H1 (cell line): ENCODE results near the gene CEP192. TPM values are rescaled to one million over a fixed set of nuclear protein-coding genes. Genes with fewer than 3 reads are reported as not detected.
A peak's percentile ranks its signal among the peaks of the same experiment; 100 is the strongest.

Experiments
- CTCF ChIA-PET: fragments of 300-600 bp; sonication (Branson Sonifier 250); formaldehyde crosslinking; loops from one replicate; lab custom pipeline; 2021; ENCODE audit not compliant: partially characterized antibody; lab: Charles Lee
- POLR2A ChIA-PET: fragments of 300-600 bp; sonication (Branson Sonifier 250); formaldehyde crosslinking; loops from one replicate; lab custom pipeline; 2021; ENCODE audit warnings: inconsistent platforms; ENCODE audit not compliant: partially characterized antibody; lab: Charles Lee
- DNase-seq, 2 experiments: peaks; one replicate each; pipeline versions ENCODE4 v3.0.0 to v3.0.0-alpha.2; 2010 to 2022; ENCODE audit warnings: low spot score in 2 of 2, low read depth in 1 of 2, mixed read lengths in 1 of 2
- FAIRE-seq: peaks from 2 replicates; lab custom pipeline; 2011; peaks lifted over from hg19 to GRCh38; lab: Jason Lieb, UNC
- H2AFZ ChIP-seq: 2 replicates; pipeline ENCODE4 v1.8.1; 2012; ENCODE audit warnings: low read length, inconsistent platforms
- H2AK5ac ChIP-seq: 2 replicates; pipeline ENCODE4 v1.6.1; 2013; ENCODE audit warnings: low read depth, low read length
- H2BK120ac ChIP-seq: replicated peaks from 2 replicates; pipeline ENCODE3; 2013; ENCODE audit warnings: low read depth, low read length, inconsistent platforms
- H2BK12ac ChIP-seq: 2 replicates; pipeline ENCODE4 v1.6.1; 2013; ENCODE audit warnings: low read depth, low read length
- H2BK15ac ChIP-seq: 2 replicates; pipeline ENCODE4 v1.6.1; 2013; ENCODE audit warnings: low read length
- H2BK20ac ChIP-seq: 2 replicates; pipeline ENCODE4 v1.6.1; 2013; ENCODE audit warnings: low read length
- H2BK5ac ChIP-seq: 2 replicates; pipeline ENCODE4 v1.6.1; 2013; ENCODE audit warnings: low read depth, low read length
- H3K14ac ChIP-seq: 2 replicates; pipeline ENCODE4 v1.6.1; 2013; ENCODE audit warnings: inconsistent platforms; ENCODE audit not compliant: insufficient read length
- H3K18ac ChIP-seq: 2 replicates; pipeline ENCODE4 v1.6.1; 2013; ENCODE audit warnings: low read length; ENCODE audit errors: extremely low read depth
- H3K23ac ChIP-seq: 2 replicates; pipeline ENCODE4 v1.6.1; 2013; ENCODE audit warnings: inconsistent platforms; ENCODE audit not compliant: insufficient read length
- H3K23me2 ChIP-seq: 2 replicates; pipeline ENCODE4 v1.6.1; 2013; ENCODE audit warnings: low read depth, low read length
- H3K27ac ChIP-seq: 2 replicates; pipeline ENCODE4 v1.6.1; 2011; ENCODE audit warnings: low read depth, low read length, inconsistent platforms
- H3K27me3 ChIP-seq, 4 experiments: replicated peaks in 1 of 4; 1 replicate in 1 of 4; 2 replicates in 3 of 4; pipeline versions ENCODE4 v1.6.1 to v1.8.1; 2011 to 2013; ENCODE audit warnings: low read length in 3 of 4, mild to moderate bottlenecking in 3 of 4, inconsistent platforms in 2 of 4, mixed read lengths in 2 of 4, moderate library complexity in 1 of 4; ENCODE audit not compliant: control insufficient read depth in 3 of 4, insufficient read depth in 3 of 4; ENCODE audit errors: extremely low read depth in 1 of 4
- H3K36me3 ChIP-seq, 4 experiments: 2 replicates each; pipeline versions ENCODE4 v1.6.1 to v1.8.1; 2011 to 2013; ENCODE audit warnings: mild to moderate bottlenecking in 4 of 4, low read length in 3 of 4, moderate library complexity in 2 of 4, control low read depth in 1 of 4, inconsistent platforms in 1 of 4; ENCODE audit not compliant: insufficient read depth in 4 of 4, control insufficient read depth in 2 of 4
- H3K4ac ChIP-seq: replicated peaks from 2 replicates; pipeline ENCODE3; 2013; ENCODE audit warnings: low read length, low read depth, mixed read lengths, inconsistent platforms; ENCODE audit not compliant: insufficient read length
- H3K4me1 ChIP-seq, 4 experiments: replicated peaks in 1 of 4; 1 replicate in 1 of 4; 2 replicates in 3 of 4; pipeline versions ENCODE4 v1.6.1 to v1.8.1; 2011 to 2013; ENCODE audit warnings: low read length in 3 of 4, inconsistent platforms in 2 of 4, mixed read lengths in 1 of 4; ENCODE audit not compliant: insufficient read depth in 4 of 4, control insufficient read depth in 3 of 4
- H3K4me2 ChIP-seq, 2 experiments: 2 replicates each; pipeline versions ENCODE4 v1.6.1 to v1.8.1; 2011 to 2013; ENCODE audit warnings: low read depth in 2 of 2, low read length in 2 of 2, control low read depth in 1 of 2, inconsistent platforms in 1 of 2, mild to moderate bottlenecking in 1 of 2; ENCODE audit not compliant: insufficient read depth in 1 of 2
- H3K4me3 ChIP-seq, 4 experiments: fragments of 200-600, 300-600 bp in 1 of 4; sonication (generic), shearing (Covaris generic), sonication (Bioruptor Twin) in 1 of 4; 2 replicates each; pipeline versions ENCODE4 v1.5.1 to v1.8.1; 2011 to 2016; ENCODE audit warnings: low read length in 4 of 4, low read depth in 3 of 4, control low read depth in 2 of 4, inconsistent platforms in 2 of 4, mild to moderate bottlenecking in 2 of 4, mixed read lengths in 1 of 4, moderate library complexity in 1 of 4; ENCODE audit not compliant: insufficient read depth in 2 of 4; ENCODE audit errors: extremely low read depth in 1 of 4
- H3K56ac ChIP-seq: replicated peaks from 2 replicates; pipeline ENCODE3; 2013; ENCODE audit warnings: low read depth, mild to moderate bottlenecking, mixed read lengths, low read length, inconsistent platforms; ENCODE audit not compliant: insufficient read length
- H3K79me1 ChIP-seq: 2 replicates; pipeline ENCODE4 v1.6.1; 2013; ENCODE audit warnings: low read depth, low read length, control low read depth
- H3K79me2 ChIP-seq, 2 experiments: 2 replicates each; pipeline versions ENCODE4 v1.6.1 to v1.8.1; 2012 to 2013; ENCODE audit warnings: low read length in 2 of 2, mild to moderate bottlenecking in 2 of 2, inconsistent platforms in 1 of 2; ENCODE audit not compliant: insufficient read depth in 2 of 2, control insufficient read depth in 1 of 2
- H3K9ac ChIP-seq, 4 experiments: replicated peaks in 1 of 4; 1 replicate in 1 of 4; 2 replicates in 3 of 4; pipeline versions ENCODE4 v1.6.1 to v1.8.1; 2011 to 2013; ENCODE audit warnings: low read depth in 3 of 4, low read length in 3 of 4, control low read depth in 2 of 4, mild to moderate bottlenecking in 2 of 4, moderate library complexity in 2 of 4, inconsistent platforms in 1 of 4; ENCODE audit errors: extremely low read depth in 1 of 4
- H3K9me3 ChIP-seq, 2 experiments: 2 replicates each; pipeline versions ENCODE4 v1.6.1 to v1.8.1; 2012 to 2013; ENCODE audit warnings: mild to moderate bottlenecking in 2 of 2, moderate library complexity in 2 of 2, control low read depth in 1 of 2, inconsistent platforms in 1 of 2, low read depth in 1 of 2, low read length in 1 of 2, mixed read lengths in 1 of 2; ENCODE audit not compliant: insufficient read depth in 2 of 2
- H4K20me1 ChIP-seq, 2 experiments: replicated peaks in 1 of 2; 2 replicates each; pipeline versions ENCODE3 to v1.8.1; 2011 to 2013; ENCODE audit warnings: inconsistent platforms in 2 of 2, low read length in 2 of 2, mild to moderate bottlenecking in 1 of 2; ENCODE audit not compliant: insufficient read depth in 2 of 2, control insufficient read depth in 1 of 2
- H4K5ac ChIP-seq: 2 replicates; pipeline ENCODE4 v1.6.1; 2013; ENCODE audit warnings: low read length, low read depth, mixed read lengths, inconsistent platforms; ENCODE audit not compliant: insufficient read length
- H4K8ac ChIP-seq: 2 replicates; pipeline ENCODE4 v1.8.0; 2013; ENCODE audit warnings: mild to moderate bottlenecking, moderate library complexity, low read length, inconsistent platforms; ENCODE audit not compliant: insufficient read depth; ENCODE audit errors: extremely low read depth
- H4K91ac ChIP-seq: replicated peaks from 2 replicates; pipeline ENCODE3; 2013; ENCODE audit warnings: low read length, mixed read lengths, inconsistent platforms; ENCODE audit not compliant: insufficient read length
- CTBP2 ChIP-seq: IDR thresholded peaks from 2 replicates; pipeline ENCODE4 v1.7.0; 2011; ENCODE audit warnings: borderline replicate concordance, mild to moderate bottlenecking, moderate library complexity, mixed read lengths, low read length; ENCODE audit not compliant: insufficient read depth, insufficient read length
- EGR1 ChIP-seq: IDR thresholded peaks from 2 replicates; pipeline ENCODE4 v1.6.1; 2011; ENCODE audit warnings: low read depth, low read length, borderline replicate concordance
- EP300 ChIP-seq, 2 experiments: IDR thresholded peaks; 1 replicate in 1 of 2; 2 replicates in 1 of 2; pipeline ENCODE4 v1.6.1; 2011 to 2012; ENCODE audit warnings: low read depth in 2 of 2, low read length in 2 of 2, mild to moderate bottlenecking in 2 of 2, borderline replicate concordance in 1 of 2, inconsistent platforms in 1 of 2, moderate library complexity in 1 of 2
- MAX ChIP-seq: IDR thresholded peaks from 2 replicates; pipeline ENCODE4 v1.6.1; 2012; ENCODE audit warnings: inconsistent platforms
- NANOG ChIP-seq: IDR thresholded peaks from 2 replicates; pipeline ENCODE4 v1.6.1; 2011; ENCODE audit warnings: low read length, low read depth, mild to moderate bottlenecking, inconsistent platforms; ENCODE audit not compliant: insufficient read depth, poor library complexity, severe bottlenecking
- PHF8 ChIP-seq: fragments of 200-600 bp; sonication (generic); conservative IDR thresholded peaks from 2 replicates; pipeline ENCODE4 v1.7.1; 2012; ENCODE audit warnings: low read depth, mild to moderate bottlenecking, inconsistent platforms, low read length, moderate library complexity
- SUZ12 ChIP-seq: fragments of 200-600 bp; sonication (generic); IDR thresholded peaks from 2 replicates; pipeline ENCODE4 v1.6.1; 2012; ENCODE audit warnings: mild to moderate bottlenecking, inconsistent platforms, low read length, moderate library complexity, mixed read lengths
- TAF7 ChIP-seq: optimal IDR thresholded peaks from 2 replicates; pipeline ENCODE3; 2011; ENCODE audit warnings: low read depth, mild to moderate bottlenecking, inconsistent platforms, low read length, moderate library complexity, borderline replicate concordance
- TBP ChIP-seq: IDR thresholded peaks from 2 replicates; pipeline ENCODE4 v1.6.1; 2011; ENCODE audit warnings: low read depth, low read length, improper control_type of control experiment
- TEAD4 ChIP-seq: IDR thresholded peaks from 2 replicates; pipeline ENCODE4 v1.6.1; 2012; ENCODE audit warnings: low read depth, low read length, inconsistent platforms, mixed read lengths
- WGBS, 2 experiments: shearing (Covaris generic) in 1 of 2; methylation state at CpG; one replicate each; pipeline versions ENCODE4 v1.1.6 to v1.1.7; 2013 to 2015; ENCODE audit warnings: low lambda C conversion rate in 2 of 2, mixed read lengths in 2 of 2, inconsistent platforms in 1 of 2, low coverage in 1 of 2, missing lambda C conversion rate in 1 of 2; ENCODE audit not compliant: insufficient replicate concordance in 2 of 2, insufficient coverage in 1 of 2, insufficient read length in 1 of 2; ENCODE audit errors: extremely low coverage in 1 of 2, missing lambda C conversion rate in 1 of 2; 5-methylcytosine and 5-hydroxymethylcytosine counted together
- polyA plus RNA-seq, 7 experiments: library from polyadenylated mRNA; depleted of rRNA in 3 of 7; stranded (reverse) in 5 of 7; unstranded in 2 of 7; fragments of >200 nt in 5 of 7; fragments of 200-250 nt in 2 of 7; gene quantifications; 1 replicate in 5 of 7; 2 replicates in 1 of 7; 4 replicates in 1 of 7; pipeline versions ENCODE4 v1.2.1 to v1.2.3, GENCODE V29; 2011 to 2013; ENCODE audit warnings: missing spikeins in 2 of 7, mixed read lengths in 2 of 7
- total RNA-seq: library from RNA; stranded (reverse); fragmentation: NEBNext Ultra II Directional; extraction: Animal tissue kit (Norgen Biotek cat#: 25700); gene quantifications from 2 replicates; pipeline ENCODE4 v1.2.1, GENCODE V29; 2021

The CEP192 gene
- total and polyA plus RNA-seq, 2 of the 8 experiments (the other 6 are each of a cell fraction or from before 2014, with no cell fraction given): 13.4 to 23.1 TPM

- Histone ChIP-seq H2BK5ac (peak within 1 kb of the TSS; percentile 97), H3K9ac (peak within 1 kb of the TSS; percentile 70 to 91 (median 86)), H2BK15ac (0 out of 2 replicates have a peak within 1 kb of the TSS, but pooled peaks have one; percentile 81), H3K23me2 (peaks cover 7% of the 10 kb centered on the region), H4K91ac (peak within 1 kb of the TSS; percentile 99), H2AFZ (peak within 1 kb of the TSS; percentile 98), H3K4ac (peak within 1 kb of the TSS; percentile 100), H2BK20ac (no peak within 1 kb of the TSS), H2AK5ac (no peak within 1 kb of the TSS), H4K5ac (peak within 1 kb of the TSS; percentile 95), H2BK120ac (no peak within 1 kb of the TSS), H4K8ac (peak within 1 kb of the TSS; percentile 98; the same call in 1 of the 2 replicates), H3K56ac (peak within 1 kb of the TSS; percentile 90), H3K36me3 (peaks cover 0 to 3% (median 1%) of the 10 kb centered on the region in 4 experiments; a peak in 1 of 8 replicates), H4K20me1 (peaks cover 0 to 3% of the 10 kb centered on the region in 2 experiments), H3K14ac (no peak within 1 kb of the TSS), H3K4me1 (peaks cover 0 to 3% (median 2%) of the 10 kb centered on the region in 4 experiments; a peak in 2 of 7 replicates), H3K79me1 (peaks cover 3% of the 10 kb centered on the region; the same call in 1 of the 2 replicates), H3K4me3 (peak within 1 kb of the TSS; percentile 69 to 90 (median 84)), H3K27ac (peak within 1 kb of the TSS; percentile 88), H3K27me3 (no peaks in the 10 kb centered on the region), H3K9me3 (peaks cover 0 to 3% of the 10 kb centered on the region in 2 experiments; a peak in 1 of 4 replicates), H3K79me2 (peaks cover 7 to 35% of the 10 kb centered on the region in 2 experiments; a peak in 3 of 4 replicates), H3K4me2 (peak within 1 kb of the TSS; percentile 82 to 93), H3K23ac (no peak within 1 kb of the TSS), H3K18ac (peak within 1 kb of the TSS; percentile 95), H2BK12ac (no peak within 1 kb of the TSS)
- ChIA-PET POLR2A (interaction anchor here (0.8 to 1.3 kb wide), 9 partner anchors 15 to 1162 kb away, joined by 3 to 7 read pairs (median 3); partner anchors contain the start of genes CEP192 and PTPN2), CTCF (no interaction called here)
- FAIRE-seq (no peak), DNase-seq (peak; percentile 96 to 99)
- WGBS, 2 experiments: 6% methylated on average over 28 of the region's 58 CpGs; no CpG with 5 or more reads in 1 of the 2 experiments
- TF ChIP-seq EGR1: peak; percentile 92
- no peak for TF ChIP-seq NANOG
- peak; percentile 77 for TF ChIP-seq MAX
- no peak for TF ChIP-seq TAF7
- TF ChIP-seq CTBP2: no peak
- 0 out of 2 replicates have a peak, but pooled peaks have one; percentile 17 for TF ChIP-seq SUZ12
- no peak; the same call in 1 of the 2 replicates for TF ChIP-seq TBP
- TF ChIP-seq PHF8: no peak
- TF ChIP-seq EP300 (IDR thresholded peaks at IDR 0.05; ENCODE audit: borderline replicate concordance in 1 of 2, low read depth in 2 of 2, low read length in 2 of 2): no peak
- TF ChIP-seq TEAD4: no peak
Measured at GRCh38 chr18:12947285-12948049, 43.7 kb upstream of the CEP192 start, which contains the start of gene SEH1L. TSS of gene SEH1L (plus strand) at chr18:12948011. CDS start at chr18:12948122, 111 bp downstream.
